ENCODE measurements around the gene BLTP3A.

BLTP3A gene

GRCh38 chr6:34832942-34833341, 41.1 kb downstream of the BLTP3A start:
- DNase-seq (ENCODE audit: low spot score), result no peak

- DNase-seq (ENCODE audit: low spot score), result no peak
These were observed 43.1 kb downstream of the BLTP3A start for GRCh38 chr6:34834789-34835518.

GRCh38 chr6:34836008-34836407, 44.1 kb downstream of the BLTP3A start:
- no peak for DNase-seq (ENCODE audit: low spot score)

GRCh38 chr6:34836451-34836850, 44.6 kb downstream of the BLTP3A start:
- DNase-seq (ENCODE audit: low spot score), result no peak

- DNase-seq (ENCODE audit: low spot score), result no peak
These were observed 45.6 kb downstream of the BLTP3A start for GRCh38 chr6:34837528-34837927.

- no peak for DNase-seq (ENCODE audit: low spot score)
These were observed 47.9 kb downstream of the BLTP3A start for GRCh38 chr6:34839666-34840352.
